Measurements from ENCODE around the gene HRAS. TPM values are rescaled to one million over a fixed set of nuclear protein-coding genes. Genes with fewer than 3 reads are reported as not detected.
A peak's percentile ranks its signal among the peaks of the same experiment; 100 is the strongest.

HRAS gene
- total and polyA plus RNA-seq, 2 donors (not counting 1 experiment from before 2014, with no cell fraction given): 63.5 to 86.0 TPM

DNA sequence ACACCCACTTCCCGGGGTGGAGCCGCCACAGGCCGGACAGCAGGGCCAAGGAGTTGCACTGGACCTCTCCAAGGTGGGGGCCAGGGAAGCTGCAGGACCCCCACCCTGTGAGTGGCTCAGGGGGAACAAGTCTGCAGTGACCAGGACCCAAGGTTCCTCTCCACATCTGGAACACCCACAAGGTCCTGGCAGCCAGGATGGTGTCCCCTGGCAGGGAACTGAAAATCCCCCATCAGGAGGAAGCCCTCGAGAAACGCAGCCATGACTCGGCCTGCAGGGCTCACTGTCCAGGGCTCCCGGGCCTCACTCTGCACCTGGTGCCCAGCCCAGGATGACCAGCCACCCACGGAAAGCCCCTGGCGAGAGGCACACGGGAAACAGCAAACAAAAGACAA, 39.8 kb downstream of the HRAS start:
- Histone ChIP-seq H3K9ac (ENCODE audit: low read length) (no peak overlapping the region), H3K4me3 (ENCODE audit: control extremely low read depth in 1 of 5, extremely low read depth in 1 of 5, insufficient read depth in 1 of 5, low read depth in 2 of 5, low read length in 4 of 5) (no peak overlapping the region), H3K27ac (ENCODE audit: low read length in 2 of 2) (no peak overlapping the region), H3K79me2 (ENCODE audit: control insufficient read depth, insufficient read depth, low read length) (no peaks in the 10 kb centered on the region), H3K9me3 (ENCODE audit: control extremely low read depth in 1 of 3, control insufficient read depth in 2 of 3, insufficient read depth in 1 of 3, low read length in 2 of 3) (peaks cover 0 to 7% (median 0%) of the 10 kb centered on the region in 3 donors), H3K4me1 (ENCODE audit: control insufficient read depth in 2 of 2, insufficient read depth in 2 of 2, low read length in 2 of 2) (peaks cover 0 to 3% of the 10 kb centered on the region in 2 donors), H2AFZ (ENCODE audit: insufficient read depth, low read depth, low read length, poor library complexity, severe bottlenecking) (no peak overlapping the region), H3K36me3 (replicated peaks in 1 of 2; ENCODE audit: control extremely low read depth in 1 of 2, control insufficient read depth in 1 of 2, extremely low read depth in 1 of 2, insufficient read depth in 2 of 2, low read length in 1 of 2) (peaks cover 0 to 53% of the 10 kb centered on the region in 2 experiments), H3K4me2 (replicated peaks; ENCODE audit: low read depth, low read length, poor library complexity, severe bottlenecking) (no peak overlapping the region), H3K27me3 (replicated peaks in 1 of 4; ENCODE audit: control extremely low read depth in 1 of 4, control insufficient read depth in 3 of 4, insufficient read depth in 4 of 4, low read length in 3 of 4) (no peaks in the 10 kb centered on the region), H4K20me1 (ENCODE audit: control insufficient read depth, insufficient read depth, low read length, poor library complexity, severe bottlenecking) (peaks cover 25% of the 10 kb centered on the region)
- no peaks in the 10 kb centered on the region for H3K27me3 Mint-ChIP-seq
- no peaks in the 10 kb centered on the region for H3K9me3 Mint-ChIP-seq (ENCODE audit: insufficient read depth)
- DNase-seq (no peak), ATAC-seq (ENCODE audit: low read depth) (no peak)
- WGBS (ENCODE audit: insufficient coverage): 92% methylated on average over 7 of the region's 10 CpGs
- TF ChIP-seq, protein P1, sequence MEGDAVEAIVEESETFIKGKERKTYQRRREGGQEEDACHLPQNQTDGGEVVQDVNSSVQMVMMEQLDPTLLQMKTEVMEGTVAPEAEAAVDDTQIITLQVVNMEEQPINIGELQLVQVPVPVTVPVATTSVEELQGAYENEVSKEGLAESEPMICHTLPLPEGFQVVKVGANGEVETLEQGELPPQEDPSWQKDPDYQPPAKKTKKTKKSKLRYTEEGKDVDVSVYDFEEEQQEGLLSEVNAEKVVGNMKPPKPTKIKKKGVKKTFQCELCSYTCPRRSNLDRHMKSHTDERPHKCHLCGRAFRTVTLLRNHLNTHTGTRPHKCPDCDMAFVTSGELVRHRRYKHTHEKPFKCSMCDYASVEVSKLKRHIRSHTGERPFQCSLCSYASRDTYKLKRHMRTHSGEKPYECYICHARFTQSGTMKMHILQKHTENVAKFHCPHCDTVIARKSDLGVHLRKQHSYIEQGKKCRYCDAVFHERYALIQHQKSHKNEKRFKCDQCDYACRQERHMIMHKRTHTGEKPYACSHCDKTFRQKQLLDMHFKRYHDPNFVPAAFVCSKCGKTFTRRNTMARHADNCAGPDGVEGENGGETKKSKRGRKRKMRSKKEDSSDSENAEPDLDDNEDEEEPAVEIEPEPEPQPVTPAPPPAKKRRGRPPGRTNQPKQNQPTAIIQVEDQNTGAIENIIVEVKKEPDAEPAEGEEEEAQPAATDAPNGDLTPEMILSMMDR (IDR thresholded peaks at IDR 0.05): no peak
- no peak for TF ChIP-seq EZH2 (IDR thresholded peaks at IDR 0.05; ENCODE audit: borderline replicate concordance, insufficient read depth, low read depth, low read length, poor library complexity, severe bottlenecking)
- ChIA-PET POLR2A (no interaction called here), CTCF (no interaction called here)
- H3K4me1 Mint-ChIP-seq: no peaks in the 10 kb centered on the region
- intact Hi-C loops (cut with micrococcal nuclease): no loop called here
- H3K4me3 Mint-ChIP-seq: no peak overlapping the region
- H3K27ac Mint-ChIP-seq: no peak overlapping the region

DNA sequence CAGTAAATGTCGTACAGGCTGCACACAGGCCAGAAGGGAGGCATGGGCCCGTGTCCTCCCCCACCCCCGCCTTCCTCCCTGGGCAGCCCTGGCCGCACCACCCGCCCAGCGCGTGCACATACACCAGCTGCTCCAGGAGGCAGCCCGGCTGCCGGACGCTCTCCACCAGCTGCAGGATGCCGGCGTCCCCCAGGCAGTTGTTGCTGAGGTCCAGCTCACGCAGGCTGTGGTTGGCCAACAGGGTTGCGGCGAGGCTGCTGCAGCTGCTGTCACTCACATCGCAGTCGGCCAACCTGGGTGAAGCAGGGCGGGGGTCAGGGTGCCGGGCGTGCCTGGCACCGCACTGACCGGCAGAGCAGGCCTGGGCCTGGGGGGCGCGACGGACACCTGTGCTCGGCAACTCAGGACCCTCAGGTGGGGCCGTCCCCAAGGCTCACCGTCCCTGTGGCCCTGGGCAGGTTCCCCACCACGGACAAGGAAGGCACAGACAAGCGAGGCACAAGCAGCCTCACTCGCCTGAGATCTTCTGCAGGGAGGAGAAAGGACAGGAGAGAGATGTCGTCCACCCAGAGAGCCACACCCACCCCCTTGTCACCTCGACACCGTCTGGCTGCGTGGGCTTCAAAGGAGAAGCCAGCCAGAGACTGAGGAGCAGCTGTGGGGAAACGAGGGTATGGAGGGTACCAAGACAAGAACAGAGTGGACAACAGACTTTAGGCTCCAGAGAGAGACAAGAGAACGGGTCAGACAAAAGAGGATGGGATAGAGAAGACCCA, 40.4 kb downstream of the HRAS start:
- ChIA-PET POLR2A (no interaction called here), CTCF (no interaction called here)
- Histone ChIP-seq H3K27me3 (replicated peaks in 1 of 4; ENCODE audit: control extremely low read depth in 1 of 4, control insufficient read depth in 3 of 4, insufficient read depth in 4 of 4, low read length in 3 of 4) (no peaks in the 10 kb centered on the region), H3K4me3 (ENCODE audit: control extremely low read depth in 1 of 5, extremely low read depth in 1 of 5, insufficient read depth in 1 of 5, low read depth in 2 of 5, low read length in 4 of 5) (no peak overlapping the region), H4K20me1 (ENCODE audit: control insufficient read depth, insufficient read depth, low read length, poor library complexity, severe bottlenecking) (peaks cover 20% of the 10 kb centered on the region), H3K4me2 (replicated peaks; ENCODE audit: low read depth, low read length, poor library complexity, severe bottlenecking) (no peak overlapping the region), H2AFZ (ENCODE audit: insufficient read depth, low read depth, low read length, poor library complexity, severe bottlenecking) (no peak overlapping the region), H3K79me2 (ENCODE audit: control insufficient read depth, insufficient read depth, low read length) (no peaks in the 10 kb centered on the region), H3K9ac (ENCODE audit: low read length) (no peak overlapping the region), H3K9me3 (ENCODE audit: control extremely low read depth in 1 of 3, control insufficient read depth in 2 of 3, insufficient read depth in 1 of 3, low read length in 2 of 3) (peaks cover 0 to 7% (median 0%) of the 10 kb centered on the region in 3 donors), H3K4me1 (ENCODE audit: control insufficient read depth in 2 of 2, insufficient read depth in 2 of 2, low read length in 2 of 2) (no peaks in the 10 kb centered on the region), H3K27ac (ENCODE audit: low read length in 2 of 2) (no peak overlapping the region), H3K36me3 (replicated peaks in 1 of 2; ENCODE audit: control extremely low read depth in 1 of 2, control insufficient read depth in 1 of 2, extremely low read depth in 1 of 2, insufficient read depth in 2 of 2, low read length in 1 of 2) (peaks cover 0 to 47% of the 10 kb centered on the region in 2 experiments)
- no peak overlapping the region for H3K27ac Mint-ChIP-seq
- 93% methylated on average over 32 of the region's 37 CpGs for whole genome bisulfite sequencing (ENCODE audit: insufficient coverage)
- H3K27me3 Mint-ChIP-seq: no peaks in the 10 kb centered on the region
- no peaks in the 10 kb centered on the region for H3K4me1 Mint-ChIP-seq
- no peak for ATAC-seq (ENCODE audit: low read depth)
- peak; percentile 14 for DNase-seq
- H3K4me3 Mint-ChIP-seq: no peak overlapping the region
- intact Hi-C loops (cut with micrococcal nuclease): no loop called here
- TF ChIP-seq, protein P1 (IDR thresholded peaks at IDR 0.05): no peak
- TF ChIP-seq EZH2 (IDR thresholded peaks at IDR 0.05; ENCODE audit: borderline replicate concordance, insufficient read depth, low read depth, low read length, poor library complexity, severe bottlenecking): no peak
- H3K9me3 Mint-ChIP-seq (ENCODE audit: insufficient read depth): no peaks in the 10 kb centered on the region

Data from B cell (primary cell).